SW480 (cell line): Measurements from ENCODE around the gene TMEM123.

Experiments used
- DNase-seq: peaks from one replicate; pipeline ENCODE4 v3.0.0-alpha.2; 2016; ENCODE audit warnings: low spot score

Gene TMEM123

GRCh38 chr11:102426000-102426399 lies 26.6 kb downstream of the TMEM123 start:
- no peak for DNase-seq

GRCh38 chr11:102423936-102424335 lies 28.6 kb downstream of the TMEM123 start:
- no peak for DNase-seq

- peak; percentile 26 for DNase-seq
Observed at GRCh38 chr11:102422817-102423712, 29.5 kb downstream of the TMEM123 start.

DNA sequence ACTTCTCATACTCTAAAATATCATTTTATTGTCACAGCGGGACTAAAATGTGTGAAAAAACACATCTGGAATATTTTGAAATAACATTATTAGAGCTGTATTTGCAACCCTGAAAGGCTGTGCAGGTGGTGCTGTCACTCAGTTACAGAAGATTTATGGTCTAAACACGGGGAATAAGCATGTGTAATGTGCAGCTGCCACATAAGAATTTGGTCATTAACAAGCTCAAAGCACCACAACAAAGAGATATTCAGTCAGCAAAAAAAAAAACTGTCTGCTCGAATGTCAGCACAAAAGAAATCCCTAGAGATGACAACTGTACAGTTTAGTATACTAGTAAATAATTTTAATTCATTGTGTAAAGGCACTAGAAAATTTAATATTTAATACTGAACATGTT lies 31.3 kb downstream of the TMEM123 start:
- peak; percentile 88 for DNase-seq

DNA sequence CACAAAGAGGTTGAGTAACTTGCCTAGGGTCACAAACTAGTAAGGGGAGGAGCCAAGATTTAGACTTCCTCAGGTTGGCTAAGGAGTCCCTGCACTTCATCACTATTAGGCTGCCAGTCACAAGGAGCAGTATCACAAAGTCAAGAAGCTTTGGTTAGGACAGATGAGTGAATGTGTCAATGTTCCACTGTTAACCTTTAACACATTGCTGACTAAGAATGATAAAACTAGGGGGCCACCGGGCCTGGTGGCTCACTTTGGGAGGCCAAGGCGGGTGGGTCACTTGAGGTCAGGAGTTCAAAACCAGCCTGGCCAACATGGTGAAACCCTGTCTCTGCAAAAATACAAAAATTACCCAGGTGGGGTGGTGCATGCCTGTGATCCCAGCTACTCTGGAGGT lies 32.0 kb downstream of the TMEM123 start:
- DNase-seq, result no peak

DNA sequence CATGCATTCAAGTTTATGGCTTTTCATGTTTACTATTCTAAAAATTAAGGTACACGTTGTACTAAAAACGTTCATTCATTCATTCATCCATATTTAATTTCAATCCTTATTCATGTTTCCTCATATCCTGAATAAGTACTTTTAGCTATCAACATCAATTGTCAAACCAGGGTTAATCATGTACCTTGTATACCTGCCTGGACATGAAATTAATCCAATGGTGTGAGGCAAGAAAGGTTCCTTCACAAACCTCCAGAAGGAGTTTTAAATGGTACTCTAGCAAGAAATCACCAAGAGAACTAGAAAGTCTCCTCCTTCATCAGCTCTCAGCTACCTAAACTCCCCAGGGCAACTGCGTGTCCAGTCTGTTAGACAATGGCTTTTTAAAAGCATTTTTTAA lies 33.4 kb downstream of the TMEM123 start:
- DNase-seq, result no peak

GRCh38 chr11:102416976-102417375 lies 35.6 kb downstream of the TMEM123 start:
- DNase-seq, result no peak

DNA sequence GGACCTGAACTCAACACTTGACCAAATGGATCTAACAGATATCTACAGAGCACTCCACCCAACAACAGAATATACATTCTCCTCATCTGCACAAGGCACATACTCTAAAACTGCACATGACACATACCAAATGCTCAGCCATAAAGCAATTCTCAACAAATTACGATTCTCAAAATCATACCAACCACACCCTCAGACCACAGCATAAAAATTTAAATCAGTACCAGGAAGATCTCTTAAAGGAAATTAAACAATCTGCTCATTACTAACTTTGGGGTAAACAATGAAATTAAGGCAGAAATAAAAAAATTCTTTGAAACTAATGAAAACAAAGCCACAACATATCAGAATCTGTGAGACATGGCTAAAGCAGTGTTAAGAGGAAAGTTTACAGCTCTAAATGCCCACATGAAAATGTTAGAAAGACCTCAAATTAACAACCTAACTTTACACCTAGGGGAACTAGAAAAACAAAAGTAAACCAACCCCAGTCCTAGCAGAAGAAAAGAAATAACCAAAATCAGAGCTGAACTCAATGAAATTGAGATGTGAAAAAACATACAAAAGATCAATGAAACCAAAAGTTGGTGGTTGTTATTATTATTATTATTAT lies 37.2 kb downstream of the TMEM123 start:
- DNase-seq, result no peak

GRCh38 chr11:102414559-102414958 lies 38.0 kb downstream of the TMEM123 start:
- no peak for DNase-seq

- DNase-seq, result no peak
Observed at GRCh38 chr11:102413497-102413896, 39.1 kb downstream of the TMEM123 start.

- no peak for DNase-seq
Observed at GRCh38 chr11:102411142-102411541, 41.4 kb downstream of the TMEM123 start.

- DNase-seq, result no peak
Observed at GRCh38 chr11:102410382-102410784, 42.2 kb downstream of the TMEM123 start.

- DNase-seq, result no peak
Observed at GRCh38 chr11:102408339-102408738, 44.2 kb downstream of the TMEM123 start.

GRCh38 chr11:102407901-102408300 lies 44.7 kb downstream of the TMEM123 start:
- no peak for DNase-seq

- no peak for DNase-seq
Observed at GRCh38 chr11:102406099-102406498, 46.5 kb downstream of the TMEM123 start.

- no peak for DNase-seq
Observed at GRCh38 chr11:102405501-102405900, 47.1 kb downstream of the TMEM123 start.

DNA sequence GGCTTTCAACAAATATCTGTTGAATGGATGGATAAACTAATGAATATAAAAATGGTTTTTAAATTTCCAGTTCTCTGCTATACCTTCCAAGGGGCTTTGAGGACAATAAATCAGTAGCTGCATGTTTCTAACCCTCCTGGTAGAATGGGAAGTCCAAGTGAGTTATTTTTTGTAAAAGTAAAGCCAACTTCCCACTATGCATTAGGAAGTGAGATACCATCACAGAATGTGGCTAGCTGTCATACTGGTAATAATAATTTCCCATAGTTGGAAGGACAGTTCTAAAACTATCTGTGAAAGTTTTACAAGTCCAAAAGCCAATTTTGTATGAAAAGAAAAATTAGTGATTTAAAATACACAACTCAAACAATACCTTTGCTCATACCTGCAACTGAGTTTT lies 50.0 kb downstream of the TMEM123 start:
- no peak for DNase-seq

- DNase-seq, result no peak
Observed at GRCh38 chr11:102401905-102402304, 50.7 kb downstream of the TMEM123 start.

- DNase-seq, result no peak
Observed at GRCh38 chr11:102400603-102401002, 52.0 kb downstream of the TMEM123 start.

GRCh38 chr11:102399189-102399588 lies 53.4 kb downstream of the TMEM123 start:
- no peak for DNase-seq

GRCh38 chr11:102398297-102398696 lies 54.3 kb downstream of the TMEM123 start:
- no peak for DNase-seq

GRCh38 chr11:102396708-102397563 lies 55.6 kb downstream of the TMEM123 start:
- no peak for DNase-seq
